HepG2 (cell line): Measurements from ENCODE around the gene ICAM2. TPM values are rescaled to one million over a fixed set of nuclear protein-coding genes. Genes with fewer than 3 reads are reported as not detected.
A peak's percentile ranks its signal among the peaks of the same experiment; 100 is the strongest.

Experiments
- AFF4 ChIP-seq: sonication (generic); formaldehyde crosslinking; IDR thresholded peaks from 2 replicates; pipeline ENCODE4 v1.4.0; 2020; ENCODE audit warnings: missing genetic modification reagents
- CREM ChIP-seq, 2 experiments: sonication (generic) in 1 of 2; formaldehyde crosslinking in 1 of 2; IDR thresholded peaks; 2 replicates each; pipeline versions ENCODE4 v1.4.0 to v1.6.1; 2016 to 2020; ENCODE audit warnings: antibody characterized with exemption in 1 of 2, mild to moderate bottlenecking in 1 of 2, missing genetic modification reagents in 1 of 2
- ELF4 ChIP-seq: sonication (generic); formaldehyde crosslinking; IDR thresholded peaks from 2 replicates; pipeline ENCODE4 v1.5.0; 2020; ENCODE audit warnings: missing genetic modification reagents, mild to moderate bottlenecking, moderate library complexity, borderline replicate concordance
- HOMEZ ChIP-seq: IDR thresholded peaks from 2 replicates; pipeline ENCODE4 v1.6.1; 2016; ENCODE audit warnings: low read depth
- KDM5A ChIP-seq: fragments of 200-600 bp; sonication (generic); IDR thresholded peaks from 2 replicates; pipeline ENCODE4 v1.7.0; 2018; ENCODE audit warnings: antibody characterized with exemption, mild to moderate bottlenecking, low read length, borderline replicate concordance
- KLF12 ChIP-seq: sonication (generic); formaldehyde crosslinking; IDR thresholded peaks from 2 replicates; pipeline ENCODE4 v1.4.0; 2020; ENCODE audit warnings: missing genetic modification reagents, borderline replicate concordance
- KMT2A ChIP-seq: sonication (generic); formaldehyde crosslinking; IDR thresholded peaks from 2 replicates; pipeline ENCODE4 v1.4.0; 2020; ENCODE audit warnings: missing genetic modification reagents
- MEIS1 ChIP-seq: sonication (generic); formaldehyde crosslinking; IDR thresholded peaks from 2 replicates; pipeline ENCODE4 v1.9.0; 2021; ENCODE audit warnings: mild to moderate bottlenecking, missing genetic modification reagents, moderate library complexity, borderline replicate concordance
- NFE2 ChIP-seq: sonication (generic); formaldehyde crosslinking; IDR thresholded peaks from 2 replicates; pipeline ENCODE4 v1.4.0; 2020; ENCODE audit warnings: missing genetic modification reagents
- NFIB ChIP-seq: sonication (generic); formaldehyde crosslinking; IDR thresholded peaks from 2 replicates; pipeline ENCODE4 v1.9.0; 2021; ENCODE audit warnings: missing genetic modification reagents, mild to moderate bottlenecking, borderline replicate concordance
- NFKB2 ChIP-seq: sonication (generic); formaldehyde crosslinking; IDR thresholded peaks from 2 replicates; pipeline ENCODE4 v1.4.0; 2020; ENCODE audit warnings: missing genetic modification reagents, borderline replicate concordance
- NR1H2 ChIP-seq: sonication (generic); formaldehyde crosslinking; IDR thresholded peaks from 2 replicates; pipeline ENCODE4 v1.8.1; 2022; ENCODE audit warnings: low read depth, missing genetic modification reagents, borderline replicate concordance
- NR2F6 ChIP-seq, 2 experiments: IDR thresholded peaks; 2 replicates each; pipeline ENCODE4 v1.6.1; 2016; ENCODE audit warnings: antibody characterized with exemption in 1 of 2, mild to moderate bottlenecking in 1 of 2
- NR3C1 ChIP-seq: sonication (generic); formaldehyde crosslinking; IDR thresholded peaks from 2 replicates; pipeline ENCODE4 v1.4.0; 2020; ENCODE audit warnings: missing genetic modification reagents
- POLR2A ChIP-seq, 2 experiments: IDR thresholded peaks; 2 replicates each; pipeline ENCODE4 v1.6.1; 2011; ENCODE audit warnings: low read depth in 2 of 2, low read length in 2 of 2, mild to moderate bottlenecking in 1 of 2, moderate library complexity in 1 of 2; ENCODE audit not compliant: insufficient read depth in 1 of 2
- SMYD3 ChIP-seq: sonication (generic); formaldehyde crosslinking; IDR thresholded peaks from 2 replicates; pipeline ENCODE4 v1.8.1; 2023; ENCODE audit warnings: mild to moderate bottlenecking, missing genetic modification reagents
- ZNF20 ChIP-seq: sonication (generic); formaldehyde crosslinking; IDR thresholded peaks from 2 replicates; pipeline ENCODE4 v1.4.0; 2020; ENCODE audit warnings: mild to moderate bottlenecking, moderate library complexity, missing genetic modification reagents
- ZNF224 ChIP-seq: sonication (generic); formaldehyde crosslinking; IDR thresholded peaks from 2 replicates; pipeline ENCODE4 v1.5.0; 2020; ENCODE audit warnings: mild to moderate bottlenecking, missing genetic modification reagents
- ZNF281 ChIP-seq: sonication (generic); formaldehyde crosslinking; IDR thresholded peaks from 2 replicates; pipeline ENCODE4 v1.4.0; 2020; ENCODE audit warnings: missing genetic modification reagents, borderline replicate concordance
- ZNF639 ChIP-seq: conservative IDR thresholded peaks from 2 replicates; pipeline ENCODE4 v1.6.1; 2018; ENCODE audit warnings: missing genetic modification reagents
- ZNF768 ChIP-seq: sonication (generic); formaldehyde crosslinking; IDR thresholded peaks from 2 replicates; pipeline ENCODE4 v1.4.0; 2020; ENCODE audit warnings: missing genetic modification reagents
- ZNF792 ChIP-seq: IDR thresholded peaks from 2 replicates; pipeline ENCODE4 v1.6.1; 2016
- ZNF878 ChIP-seq: sonication (generic); formaldehyde crosslinking; IDR thresholded peaks from 2 replicates; pipeline ENCODE4 v1.8.1; 2023; ENCODE audit warnings: mild to moderate bottlenecking, missing genetic modification reagents, moderate library complexity
- polyA plus RNA-seq, 8 experiments: library from polyadenylated mRNA; depleted of rRNA in 3 of 8; stranded (reverse) in 7 of 8; unstranded in 1 of 8; fragments of >200 nt; fragmentation: Illumina TruSeq in 4 of 8; extraction: Trizol in 4 of 8; gene quantifications; 2 replicates each; pipeline versions ENCODE4 v1.2.1 to v1.2.3, GENCODE V29; 2011 to 2016; ENCODE audit warnings: low read depth in 4 of 8, missing spikeins in 1 of 8, mixed read lengths in 1 of 8; ENCODE audit not compliant: insufficient read depth in 1 of 8
- total RNA-seq, 5 experiments: library from RNA; depleted of rRNA; stranded (reverse); fragments of >200 nt; fragmentation: Illumina TruSeq; extraction: Trizol; gene quantifications; 2 replicates each; pipeline ENCODE4 v1.2.3, GENCODE V29; 2016; ENCODE audit warnings: low read depth in 1 of 5

ICAM2 gene
- total and polyA plus RNA-seq, 2 of the 13 experiments (the other 11 are each of a cell fraction or from before 2014, with no cell fraction given) = 10.9 to 20.8 TPM

- TF ChIP-seq ZNF224 (no peak; the same call in 1 of the 2 replicates), KMT2A (CRISPR knock-in tag) (no peak), CREM (IDR thresholded peaks at IDR 0.05) (no peak; the same call in 1 of the 2 replicates), CREM (CRISPR knock-in tag; IDR thresholded peaks at IDR 0.05) (no peak), NFIB (CRISPR knock-in tag) (no peak), MEIS1 (CRISPR knock-in tag) (no peak), NR1H2 (CRISPR knock-in tag) (no peak), NR3C1 (no peak), HOMEZ (CRISPR knock-in tag) (0 out of 2 replicates have a peak, but pooled peaks have one; percentile 51), POLR2A (IDR thresholded peaks at IDR 0.05; ENCODE audit: insufficient read depth in 1 of 2, low read depth in 2 of 2, low read length in 2 of 2) (no peak), ZNF20 (CRISPR knock-in tag) (no peak), ZNF792 (CRISPR knock-in tag) (no peak), NFKB2 (CRISPR knock-in tag) (no peak), NR2F6 (IDR thresholded peaks at IDR 0.05) (peak; percentile 71), NR2F6 (CRISPR knock-in tag; IDR thresholded peaks at IDR 0.05) (peak; percentile 81), SMYD3 (CRISPR knock-in tag) (no peak), AFF4 (CRISPR knock-in tag) (no peak), KLF12 (CRISPR knock-in tag) (no peak), KDM5A (no peak), ZNF639 (no peak), ELF4 (no peak), ZNF878 (no peak), ZNF281 (no peak), NFE2 (no peak), ZNF768 (CRISPR knock-in tag) (no peak)
Measured at GRCh38 chr17:64007838-64008282, 12.6 kb downstream of the ICAM2 start (continued).
